Adrenal gland (tissue), 12 donors: ENCODE results near the gene SSX2IP. TPM values are rescaled to one million over a fixed set of nuclear protein-coding genes. Genes with fewer than 3 reads are reported as not detected.
A peak's percentile ranks its signal among the peaks of the same experiment; 100 is the strongest.

ENCODE experiments used
- DNase-seq, 7 donors: peaks; one replicate each; pipeline ENCODE4 v3.0.0-alpha.2; 2019 to 2020
- H3K27ac ChIP-seq, 5 donors: fragments of 200-600 bp; sonication (generic) in 4 of 5; 1 replicate in 3 of 5; 2 replicates in 2 of 5; pipeline versions ENCODE4 v1.5.1 to v1.8.0; 2016 to 2020; ENCODE audit warnings: mild to moderate bottlenecking in 1 of 5
- H3K27me3 ChIP-seq: fragments of 200-600 bp; 2 replicates; pipeline ENCODE4 v1.8.0; 2021
- H3K36me3 ChIP-seq, 2 donors: fragments of 200-600 bp; replicated peaks in 1 of 2; 1 replicate in 1 of 2; 2 replicates in 1 of 2; pipeline versions ENCODE4 v1.5.1 to v1.8.0; 2018 to 2022
- H3K4me1 ChIP-seq, 2 donors: fragments of 200-600 bp; replicated peaks in 1 of 2; 1 replicate in 1 of 2; 2 replicates in 1 of 2; pipeline versions ENCODE4 v1.5.1 to v1.8.0; 2018 to 2021
- H3K4me3 ChIP-seq, 4 donors: fragments of 200-600 bp; sonication (generic) in 3 of 4; one replicate each; pipeline ENCODE4 v1.5.1; 2016 to 2018
- H3K9me3 ChIP-seq, 3 donors: fragments of 200-600 bp; sonication (generic) in 1 of 3; replicated peaks in 1 of 3; 1 replicate in 2 of 3; 2 replicates in 1 of 3; pipeline versions ENCODE4 v1.5.1 to v1.8.0; 2016 to 2021
- POLR2A ChIP-seq, 2 donors: fragments of 450-650 bp; IDR thresholded peaks; one replicate each; pipeline ENCODE4 v1.6.1; 2017; ENCODE audit warnings: antibody characterized with exemption in 2 of 2, mild to moderate bottlenecking in 2 of 2, moderate library complexity in 1 of 2
- WGBS, 4 donors: extraction: QIAGEN DNeasy Blood & Tissue Kit in 2 of 4; methylation state at CpG; one replicate each; pipeline versions ENCODE4 v1.1.5 to v1.1.7; 2013 to 2017; 5-methylcytosine and 5-hydroxymethylcytosine counted together
- intact Hi-C, 2 donors: fragments of 100-400 bp; cut with DNase I; formaldehyde crosslinking; loops; one replicate each; pipeline versions ENCODE4 v1.14.1 to v1.15.0; 2022 to 2023
- polyA plus RNA-seq, 3 donors: library from polyadenylated mRNA; stranded (reverse); fragments of 200-250 nt in 2 of 3; fragments of 350-450 nt in 1 of 3; fragmentation: Illumina TruSeq in 1 of 3; extraction: RNeasy Lipid Tissue Mini Kit (QIAGEN cat#74804) in 1 of 3; gene quantifications; one replicate each; pipeline ENCODE4 v1.2.3, GENCODE V29; 2013 to 2014
- total RNA-seq, 9 donors: library from RNA; depleted of rRNA in 4 of 9; stranded (reverse); fragments of >200 nt in 4 of 9; fragments of 120-200 nt in 1 of 9; fragmentation: NEBNext Ultra II Directional in 1 of 9; extraction: Animal tissue kit (Norgen Biotek cat#: 25700) in 1 of 9; gene quantifications; one replicate each; pipeline versions ENCODE4 v1.1.0 to v1.2.4, GENCODE V29; 2013 to 2023
- TF ChIP-seq, protein P1 (sequence below), 6 experiments: fragments of 450-650 bp in 4 of 6; fragments of 200-600 bp in 2 of 6; sonication (generic) in 1 of 6; IDR thresholded peaks; 1 replicate in 5 of 6; 2 replicates in 1 of 6; pipeline versions ENCODE4 v1.5.1 to v1.8.0; 2016 to 2021; ENCODE audit warnings: antibody characterized with exemption in 6 of 6, mild to moderate bottlenecking in 2 of 6, moderate library complexity in 1 of 6
- donor health status: healthy with polysubstance abuse.
- donor health status: Bipolar disorder and iron deficiency.
- donor health status: DM: yes; HTN: yes; CAD: no.
- donor health status: DM: no; HTN: no; CAD: no.
- donor health status: DM: no; HTN: no; CAD: no.
- donor health status: DM: yes; HTN: yes; CAD: no.

SSX2IP gene
- total and polyA plus RNA-seq, 12 donors, result 1.3 to 10.0 (median 4.1) TPM

DNA sequence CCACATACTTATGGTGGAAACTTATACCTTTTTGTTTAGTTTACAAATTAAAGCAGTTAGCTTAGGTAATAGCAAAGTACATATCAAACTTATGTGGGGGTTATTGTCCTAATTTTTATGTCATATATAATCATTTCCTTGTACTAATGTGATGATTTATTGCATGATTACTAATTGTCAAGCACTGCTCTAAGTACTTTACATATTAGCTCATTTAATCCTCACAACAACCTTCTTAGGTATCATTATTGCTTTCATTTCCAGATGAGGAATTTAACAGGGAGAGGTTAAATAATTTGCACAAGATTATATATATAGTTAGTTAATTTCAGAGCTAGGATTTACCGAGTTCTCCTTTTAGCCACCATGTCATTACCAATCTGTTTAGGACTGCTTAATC, 11.9 kb upstream of the SSX2IP start:
- Histone ChIP-seq H3K27me3 (no peaks in the 10 kb centered on the region), H3K9me3 (no peaks in the 10 kb centered on the region), H3K4me3 (no peak overlapping the region), H3K36me3 (no peaks in the 10 kb centered on the region), H3K27ac (no peak overlapping the region), H3K4me1 (peaks cover 0 to 5% of the 10 kb centered on the region in 2 donors)
- intact Hi-C loops, result no loop called here
- TF ChIP-seq POLR2A (IDR thresholded peaks at IDR 0.05), result no peak
- TF ChIP-seq, protein P1, sequence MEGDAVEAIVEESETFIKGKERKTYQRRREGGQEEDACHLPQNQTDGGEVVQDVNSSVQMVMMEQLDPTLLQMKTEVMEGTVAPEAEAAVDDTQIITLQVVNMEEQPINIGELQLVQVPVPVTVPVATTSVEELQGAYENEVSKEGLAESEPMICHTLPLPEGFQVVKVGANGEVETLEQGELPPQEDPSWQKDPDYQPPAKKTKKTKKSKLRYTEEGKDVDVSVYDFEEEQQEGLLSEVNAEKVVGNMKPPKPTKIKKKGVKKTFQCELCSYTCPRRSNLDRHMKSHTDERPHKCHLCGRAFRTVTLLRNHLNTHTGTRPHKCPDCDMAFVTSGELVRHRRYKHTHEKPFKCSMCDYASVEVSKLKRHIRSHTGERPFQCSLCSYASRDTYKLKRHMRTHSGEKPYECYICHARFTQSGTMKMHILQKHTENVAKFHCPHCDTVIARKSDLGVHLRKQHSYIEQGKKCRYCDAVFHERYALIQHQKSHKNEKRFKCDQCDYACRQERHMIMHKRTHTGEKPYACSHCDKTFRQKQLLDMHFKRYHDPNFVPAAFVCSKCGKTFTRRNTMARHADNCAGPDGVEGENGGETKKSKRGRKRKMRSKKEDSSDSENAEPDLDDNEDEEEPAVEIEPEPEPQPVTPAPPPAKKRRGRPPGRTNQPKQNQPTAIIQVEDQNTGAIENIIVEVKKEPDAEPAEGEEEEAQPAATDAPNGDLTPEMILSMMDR (IDR thresholded peaks at IDR 0.05), result no peak
- no peak for DNase-seq
- 66 to 88% (median 80%) methylated on average over 1 of the region's 1 CpG for WGBS, 4 donors

DNA sequence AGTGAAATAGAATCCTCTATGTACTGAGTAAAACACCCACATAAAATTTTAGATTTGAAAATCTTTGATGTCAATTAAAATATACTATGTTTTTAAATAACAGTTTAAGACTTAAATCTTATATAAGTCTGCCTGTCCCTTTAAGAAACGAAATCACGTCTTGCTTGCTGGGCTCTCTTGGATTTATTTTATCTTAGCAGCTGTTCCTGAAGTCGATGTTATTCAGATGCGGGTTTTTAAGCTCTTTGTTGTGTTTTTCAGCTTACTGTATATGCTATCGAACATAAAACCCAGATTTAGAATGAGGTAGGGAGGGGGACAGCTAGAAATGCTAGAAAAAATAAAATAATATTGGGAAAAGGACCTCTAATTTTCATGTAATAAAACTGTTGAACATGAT, 11.1 kb upstream of the SSX2IP start:
- Histone ChIP-seq H3K36me3 (no peaks in the 10 kb centered on the region), H3K4me1 (peaks cover 0 to 5% of the 10 kb centered on the region in 2 donors), H3K27me3 (no peaks in the 10 kb centered on the region), H3K9me3 (no peaks in the 10 kb centered on the region), H3K4me3 (no peak overlapping the region), H3K27ac (no peak overlapping the region)
- 19 to 25% (median 21%) methylated on average over 5 of the region's 5 CpGs for WGBS, 4 donors
- intact Hi-C loops, result no loop called here
- no peak for TF ChIP-seq POLR2A (IDR thresholded peaks at IDR 0.05)
- TF ChIP-seq, protein P1 (IDR thresholded peaks at IDR 0.05), result no peak
- DNase-seq, result no peak

DNA sequence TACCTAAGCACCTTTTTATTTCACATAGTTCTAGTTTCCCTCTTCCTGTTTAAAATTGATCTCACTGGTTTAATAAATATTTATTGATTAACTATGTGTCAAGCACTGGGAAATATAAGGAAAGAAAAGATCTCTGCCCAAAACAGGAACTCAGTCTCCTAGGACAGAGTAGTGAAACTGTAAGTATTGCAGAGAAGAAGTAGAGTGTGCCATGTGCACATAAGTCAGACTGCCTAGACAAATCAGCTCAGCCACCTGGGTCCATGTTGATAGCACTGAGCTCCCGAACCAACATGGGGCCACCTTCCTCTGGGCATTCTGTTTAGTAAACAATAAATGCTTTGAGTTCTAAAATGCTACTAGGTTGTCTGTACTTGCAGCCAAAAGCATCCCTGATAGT, 9.8 kb upstream of the SSX2IP start:
- 57 to 81% (median 71%) methylated on average over 1 of the region's 1 CpG for WGBS, 4 donors
- TF ChIP-seq, protein P1 (IDR thresholded peaks at IDR 0.05), result no peak
- TF ChIP-seq POLR2A (IDR thresholded peaks at IDR 0.05), result no peak
- intact Hi-C loops, result no loop called here
- Histone ChIP-seq H3K27me3 (no peaks in the 10 kb centered on the region), H3K9me3 (no peaks in the 10 kb centered on the region), H3K27ac (no peak overlapping the region), H3K4me1 (peaks cover 0 to 5% of the 10 kb centered on the region in 2 donors), H3K36me3 (no peaks in the 10 kb centered on the region), H3K4me3 (no peak overlapping the region)
- DNase-seq, result no peak

DNA sequence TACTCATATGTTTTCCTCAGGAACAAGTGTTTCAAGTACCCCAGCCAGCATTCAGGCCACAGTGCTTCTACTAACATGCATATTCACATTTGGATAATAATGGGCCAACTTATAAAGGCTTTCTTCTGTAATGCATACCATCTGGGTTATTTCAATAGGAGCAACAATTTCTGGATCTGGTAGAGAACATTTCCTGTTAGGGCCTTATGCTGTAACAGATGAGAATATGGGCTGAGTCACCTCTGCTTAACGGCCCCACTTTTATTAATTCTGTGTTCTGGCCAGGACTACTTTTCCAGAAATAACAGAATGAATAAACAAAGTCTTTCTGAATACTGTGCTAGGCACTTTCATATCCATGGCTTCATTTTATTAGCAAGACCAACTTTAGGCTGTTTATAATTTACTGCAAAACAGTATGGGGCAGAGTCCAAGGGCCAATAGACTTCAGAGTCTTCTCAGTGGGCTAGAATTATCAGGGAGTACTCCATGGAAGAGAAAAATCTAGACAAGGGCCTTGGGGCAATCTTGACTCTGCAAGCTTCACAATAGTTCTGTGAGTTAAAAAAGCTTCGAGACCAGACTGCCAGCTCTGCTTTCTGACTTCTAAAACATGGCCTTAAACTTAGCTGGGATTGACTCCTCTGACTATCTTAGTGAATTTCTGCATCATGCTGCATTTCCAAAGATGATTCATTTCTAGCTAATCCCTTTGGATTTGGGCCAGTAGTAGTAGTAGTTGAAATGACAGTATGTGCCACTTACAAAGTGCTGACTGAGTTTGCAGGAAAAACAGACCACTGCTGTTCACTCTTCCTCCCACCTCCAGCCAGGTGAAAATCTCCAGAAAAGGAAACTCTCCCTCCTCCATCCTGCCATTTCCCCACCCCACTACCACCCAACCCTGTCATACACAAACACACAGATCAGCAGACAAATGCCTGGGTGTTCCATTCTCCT, 8.2 kb upstream of the SSX2IP start:
- Histone ChIP-seq H3K27ac (peak overlapping the region in 3 of 5 donors; percentile 54 to 65 (median 56)), H3K4me3 (no peak overlapping the region), H3K9me3 (no peaks in the 10 kb centered on the region), H3K36me3 (no peaks in the 10 kb centered on the region), H3K4me1 (peaks cover 0 to 5% of the 10 kb centered on the region in 2 donors), H3K27me3 (no peaks in the 10 kb centered on the region)
- TF ChIP-seq, protein P1 (IDR thresholded peaks at IDR 0.05), result no peak
- no peak for TF ChIP-seq POLR2A (IDR thresholded peaks at IDR 0.05)
- peak in 1 of 7 donors; percentile 18 for DNase-seq
- WGBS, 4 donors, result 13 to 31% (median 18%) methylated on average over 2 of the region's 2 CpGs
- intact Hi-C loops, result no loop called here
